SIG-M5 treated with dmso at 0.1 percent for 504 hours (cell line): ENCODE results near the gene OR6C4.
"Not testable (repeated sequence)": the region's sequence is repeated elsewhere in the genome, so short reads cannot be mapped to it uniquely, and the experiment has no call there.

Experiments
- DNase-seq: peaks from one replicate; lab custom pipeline; 2025; ENCODE audit not compliant: unreplicated experiment; lab: John Stamatoyannopoulos, UW

OR6C4 gene

DNA sequence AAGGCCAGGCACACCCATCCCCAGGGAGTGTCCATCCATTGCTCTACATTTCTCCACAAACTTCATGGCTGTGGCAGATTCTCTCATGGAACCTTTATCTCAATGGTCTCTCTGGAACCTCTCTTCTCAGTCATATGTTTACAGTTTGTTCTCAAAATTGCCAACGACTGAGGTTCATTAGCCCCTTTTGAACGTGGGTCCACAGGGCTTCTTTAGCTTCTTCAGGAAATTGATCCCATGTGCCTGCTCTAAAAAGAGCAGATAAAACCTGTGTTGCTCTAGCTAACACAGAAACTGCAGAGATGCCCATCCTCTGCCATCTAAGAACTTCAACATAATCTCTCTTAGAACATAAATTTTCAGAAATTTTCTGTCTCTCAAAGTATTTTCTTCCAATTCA is at the start of gene OR6C4:
OR6C4 (plus strand) TSS at position 301 of the 400 bp plus-strand sequence. CDS start 1,625 bp downstream, outside the sequence.
- DNase-seq = no peak

- no peak for DNase-seq
Measured at GRCh38 chr12:55499810-55500252, 49.6 kb upstream of the OR6C4 start.

DNA sequence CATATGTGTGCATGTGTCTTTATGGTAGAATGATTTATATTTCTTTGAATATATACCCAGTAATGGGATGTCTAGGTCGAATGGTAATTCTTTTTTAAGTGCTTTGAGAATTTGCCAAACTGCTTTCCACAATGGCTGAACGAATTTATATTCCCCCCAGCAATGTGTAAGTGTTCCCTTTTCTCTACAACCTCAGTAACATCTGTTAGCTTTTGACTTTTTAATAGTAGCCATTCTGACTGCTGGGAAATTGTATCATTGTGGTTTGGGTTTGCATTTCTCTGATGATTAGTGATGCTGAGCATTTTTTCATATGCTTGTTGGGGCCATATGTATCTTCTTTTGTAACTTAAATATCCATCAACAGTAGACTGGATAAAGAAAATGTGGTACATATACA is 47.8 kb upstream of the OR6C4 start:
- DNase-seq = no peak

GRCh38 chr12:55515696-55516095 is 33.7 kb upstream of the OR6C4 start:
- DNase-seq = no peak

DNA sequence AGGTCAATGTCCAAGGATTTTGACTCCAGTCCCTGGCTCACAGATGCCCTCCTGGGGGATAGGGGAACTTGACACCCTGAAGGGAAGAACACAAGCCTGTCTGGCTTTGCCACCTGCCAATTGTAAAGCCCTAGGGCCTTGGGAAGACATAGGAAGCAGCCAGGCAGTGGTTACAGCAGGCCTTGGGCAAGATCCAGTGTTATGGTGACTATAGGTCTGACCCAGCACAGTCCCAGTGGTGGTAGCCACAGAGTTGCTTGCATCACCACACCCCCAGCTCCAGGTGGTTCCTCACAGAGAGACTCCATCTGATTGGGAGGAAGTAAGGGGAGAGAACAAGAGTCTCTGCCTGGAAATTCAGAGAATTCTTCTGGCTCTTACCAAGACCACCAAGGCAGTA is 33.0 kb upstream of the OR6C4 start:
- DNase-seq = no peak

GRCh38 chr12:55548235-55548634 is 1.2 kb upstream of the OR6C4 start:
- not testable (repeated sequence) for DNase-seq

DNA sequence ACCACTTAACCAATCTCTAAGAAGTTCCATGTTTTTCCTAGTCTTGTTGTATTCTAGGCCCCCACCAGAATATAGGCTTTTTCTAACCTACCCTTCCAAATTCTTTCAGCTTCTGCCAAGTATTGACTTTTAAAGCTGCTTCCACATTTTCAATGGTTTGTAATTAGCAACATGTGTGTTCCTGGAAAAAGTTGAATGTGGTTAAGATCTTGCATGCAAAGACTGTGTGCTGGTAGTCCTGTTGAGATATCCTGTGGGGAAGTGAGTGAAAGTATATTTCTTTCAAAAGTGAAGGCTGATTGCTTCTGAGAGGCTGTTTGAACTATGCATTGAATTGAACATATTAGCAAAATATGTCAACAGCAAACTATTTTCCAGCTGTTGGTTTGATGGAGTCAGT is 646 bp upstream of the OR6C4 start:
- no peak for DNase-seq

GRCh38 chr12:55554296-55554695 is 4.9 kb downstream of the OR6C4 start:
- DNase-seq = no peak

- DNase-seq = not testable (repeated sequence)
Measured at GRCh38 chr12:55570060-55570459, 20.7 kb downstream of the OR6C4 start.

DNA sequence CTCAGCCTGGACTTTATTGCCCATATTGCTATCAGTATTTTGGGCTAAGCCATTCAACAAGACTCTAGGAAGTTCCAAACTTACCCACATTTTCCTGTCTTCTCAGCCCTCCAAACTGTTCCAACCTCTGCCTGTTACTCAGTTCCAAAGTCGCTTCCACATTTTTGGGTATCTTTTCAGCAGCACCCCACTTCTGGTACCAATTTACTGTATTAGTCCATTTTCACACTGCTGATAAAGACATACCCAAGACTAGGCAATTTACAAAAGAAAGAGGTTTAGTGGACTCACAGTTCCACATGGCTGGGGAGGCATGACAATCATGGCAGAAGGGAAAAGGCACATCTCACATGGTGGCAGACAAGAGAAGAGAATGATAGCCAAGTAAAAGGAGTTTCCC is 21.3 kb downstream of the OR6C4 start:
- DNase-seq = not testable (repeated sequence)

GRCh38 chr12:55572168-55572567 is 22.8 kb downstream of the OR6C4 start, which contains the start of gene OR2AP1:
Gene OR2AP1 (plus strand): TSS chr12:55572468. CDS start chr12:55574415, 1,947 bp downstream.
- DNase-seq = no peak

DNA sequence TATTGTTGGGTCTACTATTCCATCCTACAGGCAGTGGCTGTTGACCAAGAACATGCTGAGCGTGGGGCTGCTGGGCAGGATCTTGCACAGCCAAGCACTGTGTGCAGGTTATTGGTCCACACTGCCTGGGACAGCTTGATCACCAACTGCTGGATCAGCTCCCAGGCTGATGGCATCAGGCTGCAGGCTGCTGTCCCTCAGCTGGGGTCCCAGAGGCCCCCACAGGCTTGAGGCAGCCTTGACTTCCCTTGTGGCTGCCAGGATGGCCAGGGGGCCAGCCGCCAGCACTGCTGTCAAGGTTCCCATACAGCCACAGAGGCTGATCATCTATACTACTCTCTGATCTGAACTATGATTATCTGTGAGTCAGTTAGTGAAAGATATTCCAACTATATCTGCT is 32.7 kb downstream of the OR6C4 start:
- no peak for DNase-seq

GRCh38 chr12:55585817-55586216 is 36.4 kb downstream of the OR6C4 start:
- no peak for DNase-seq

DNA sequence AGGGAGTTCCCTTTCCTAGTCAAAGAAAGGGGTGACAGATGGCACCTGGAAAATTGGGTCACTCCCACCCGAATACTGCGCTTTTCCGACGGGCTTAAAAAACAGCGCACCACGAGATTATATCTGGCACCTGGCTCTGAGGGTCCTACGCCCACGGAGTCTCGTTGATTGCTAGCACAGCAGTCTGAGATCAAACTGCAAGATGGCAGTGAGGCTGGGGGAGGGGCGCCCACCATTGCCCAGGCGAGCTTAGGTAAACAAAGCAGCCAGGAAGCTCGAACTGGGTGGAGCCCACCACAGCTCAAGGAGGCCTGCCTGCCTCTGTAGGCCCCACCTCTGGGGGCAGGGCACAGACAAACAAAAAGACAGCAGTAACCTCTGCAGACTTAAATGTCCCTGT is 40.8 kb downstream of the OR6C4 start:
- not testable (repeated sequence) for DNase-seq
